Tibial artery (tissue), 4 donors: Measurements from ENCODE around the gene VAV3.
A peak's percentile ranks its signal among the peaks of the same experiment; 100 is the strongest.

Source experiments
- DNase-seq, 2 donors: peaks; one replicate each; pipeline ENCODE4 v3.0.0-alpha.2; 2019
- H3K27ac ChIP-seq, 2 donors: fragments of 200-600 bp; sonication (generic) in 1 of 2; 1 replicate in 1 of 2; 2 replicates in 1 of 2; pipeline ENCODE4 v1.5.1; 2018 to 2019; ENCODE audit warnings: mild to moderate bottlenecking in 1 of 2
- H3K27me3 ChIP-seq, 2 donors: fragments of 200-600 bp; sonication (generic) in 1 of 2; one replicate each; pipeline versions ENCODE4 v1.5.1 to v1.6.0; 2016 to 2019
- H3K36me3 ChIP-seq, 3 donors: fragments of 200-600 bp; sonication (generic) in 2 of 3; one replicate each; pipeline ENCODE4 v1.5.1; 2016 to 2019; ENCODE audit warnings: mild to moderate bottlenecking in 2 of 3
- H3K4me1 ChIP-seq, 4 donors: fragments of 200-600 bp; sonication (generic) in 2 of 4; 1 replicate in 3 of 4; 2 replicates in 1 of 4; pipeline ENCODE4 v1.5.1; 2016 to 2019
- H3K4me3 ChIP-seq, 2 donors: fragments of 200-600 bp; sonication (generic) in 1 of 2; 1 replicate in 1 of 2; 2 replicates in 1 of 2; pipeline ENCODE4 v1.5.1; 2018 to 2019; ENCODE audit warnings: mild to moderate bottlenecking in 2 of 2
- H3K9me3 ChIP-seq, 3 donors: fragments of 200-600 bp; sonication (generic) in 1 of 3; one replicate each; pipeline ENCODE4 v1.5.1; 2016 to 2019
- intact Hi-C: fragments of 100-400 bp; cut with DNase I; formaldehyde crosslinking; loops from one replicate; pipeline ENCODE4 v1.15.0; 2023; ENCODE audit warnings: low total_unique reads
- TF ChIP-seq, protein P1 (sequence below), 2 experiments: fragments of 200-600 bp in 1 of 2; fragments of 450-650 bp in 1 of 2; IDR thresholded peaks; one replicate each; pipeline ENCODE4 v1.5.1; 2017 to 2019; ENCODE audit warnings: antibody characterized with exemption in 2 of 2, mild to moderate bottlenecking in 1 of 2, moderate library complexity in 1 of 2

VAV3 gene

DNA sequence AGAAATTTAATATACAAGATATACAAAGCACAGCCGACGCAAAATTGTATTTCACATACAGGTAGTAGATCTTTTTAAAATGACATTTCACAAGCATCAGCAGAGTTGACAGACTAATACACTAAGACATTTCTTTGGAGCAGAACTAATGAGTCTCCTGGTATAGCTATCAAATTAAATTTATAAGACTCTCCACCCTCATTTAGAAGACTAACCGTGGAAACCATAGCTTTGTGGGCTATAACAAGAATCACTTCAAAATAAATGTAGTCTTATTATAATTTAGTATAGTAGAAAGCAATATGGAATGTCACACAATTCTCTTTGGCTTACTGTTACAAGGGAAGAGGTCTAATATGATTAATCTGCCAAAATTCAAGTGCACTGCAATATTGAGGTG lies 204.9 kb downstream of the VAV3 start:
- intact Hi-C loops, result no loop called here
- Histone ChIP-seq H3K27me3 (no peaks in the 10 kb centered on the region), H3K4me1 (no peaks in the 10 kb centered on the region), H3K4me3 (no peak overlapping the region), H3K27ac (no peak overlapping the region), H3K36me3 (no peaks in the 10 kb centered on the region), H3K9me3 (no peaks in the 10 kb centered on the region)
- DNase-seq, result no peak
- TF ChIP-seq, protein P1, sequence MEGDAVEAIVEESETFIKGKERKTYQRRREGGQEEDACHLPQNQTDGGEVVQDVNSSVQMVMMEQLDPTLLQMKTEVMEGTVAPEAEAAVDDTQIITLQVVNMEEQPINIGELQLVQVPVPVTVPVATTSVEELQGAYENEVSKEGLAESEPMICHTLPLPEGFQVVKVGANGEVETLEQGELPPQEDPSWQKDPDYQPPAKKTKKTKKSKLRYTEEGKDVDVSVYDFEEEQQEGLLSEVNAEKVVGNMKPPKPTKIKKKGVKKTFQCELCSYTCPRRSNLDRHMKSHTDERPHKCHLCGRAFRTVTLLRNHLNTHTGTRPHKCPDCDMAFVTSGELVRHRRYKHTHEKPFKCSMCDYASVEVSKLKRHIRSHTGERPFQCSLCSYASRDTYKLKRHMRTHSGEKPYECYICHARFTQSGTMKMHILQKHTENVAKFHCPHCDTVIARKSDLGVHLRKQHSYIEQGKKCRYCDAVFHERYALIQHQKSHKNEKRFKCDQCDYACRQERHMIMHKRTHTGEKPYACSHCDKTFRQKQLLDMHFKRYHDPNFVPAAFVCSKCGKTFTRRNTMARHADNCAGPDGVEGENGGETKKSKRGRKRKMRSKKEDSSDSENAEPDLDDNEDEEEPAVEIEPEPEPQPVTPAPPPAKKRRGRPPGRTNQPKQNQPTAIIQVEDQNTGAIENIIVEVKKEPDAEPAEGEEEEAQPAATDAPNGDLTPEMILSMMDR (IDR thresholded peaks at IDR 0.05), result no peak

DNA sequence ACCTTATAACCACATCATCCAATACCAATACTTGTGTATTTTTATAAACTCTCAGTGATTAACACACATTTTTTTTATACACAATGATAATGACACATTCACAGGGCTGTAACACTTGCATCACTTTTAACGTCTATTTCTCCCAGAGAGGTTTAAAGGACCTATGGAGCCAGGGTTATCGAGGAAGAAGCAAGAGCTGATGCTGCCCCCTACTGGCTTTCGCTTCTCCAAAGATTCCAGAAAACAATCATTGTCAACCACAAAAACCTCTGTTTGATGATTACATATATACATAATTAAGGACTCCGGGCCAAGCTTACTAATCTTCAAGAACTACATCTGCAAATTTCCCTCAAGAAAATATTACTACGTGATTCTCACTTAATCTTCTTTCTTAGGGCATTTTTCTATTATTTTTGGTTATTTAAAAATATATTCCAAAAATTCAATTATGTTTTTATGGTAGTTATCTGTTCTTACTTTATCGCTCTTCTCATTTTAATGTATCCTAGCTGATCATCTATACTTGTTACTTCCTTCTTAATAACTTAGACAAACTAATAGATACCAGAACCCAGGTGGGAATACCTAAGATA lies 214.5 kb downstream of the VAV3 start:
- intact Hi-C loops, result no loop called here
- TF ChIP-seq, protein P1 (IDR thresholded peaks at IDR 0.05), result peak in 1 of 2 experiments; percentile 18
- DNase-seq, result peak in 1 of 2 donors; percentile 31
- Histone ChIP-seq H3K27ac (no peak overlapping the region), H3K36me3 (no peaks in the 10 kb centered on the region), H3K27me3 (no peaks in the 10 kb centered on the region), H3K9me3 (no peaks in the 10 kb centered on the region), H3K4me1 (no peaks in the 10 kb centered on the region), H3K4me3 (no peak overlapping the region)

DNA sequence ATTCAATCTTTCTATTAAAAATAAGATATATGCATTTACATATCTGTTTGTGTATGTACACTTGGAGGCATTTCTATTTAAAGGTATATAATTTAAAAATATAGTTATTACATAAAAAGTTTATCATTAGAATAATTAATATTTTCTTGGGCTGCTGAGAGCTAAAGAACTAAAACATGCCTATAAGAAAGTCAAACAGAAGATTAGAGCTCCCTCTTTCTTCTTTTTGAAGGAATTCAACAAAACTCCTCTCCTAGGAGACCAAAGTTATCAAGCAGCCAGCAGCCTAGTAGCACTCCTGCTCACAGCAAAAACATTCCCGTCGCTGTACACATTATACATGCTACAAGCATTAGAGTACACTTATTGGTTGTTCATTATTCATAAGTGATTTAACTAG lies 216.4 kb downstream of the VAV3 start:
- no peak for DNase-seq
- intact Hi-C loops, result no loop called here

DNA sequence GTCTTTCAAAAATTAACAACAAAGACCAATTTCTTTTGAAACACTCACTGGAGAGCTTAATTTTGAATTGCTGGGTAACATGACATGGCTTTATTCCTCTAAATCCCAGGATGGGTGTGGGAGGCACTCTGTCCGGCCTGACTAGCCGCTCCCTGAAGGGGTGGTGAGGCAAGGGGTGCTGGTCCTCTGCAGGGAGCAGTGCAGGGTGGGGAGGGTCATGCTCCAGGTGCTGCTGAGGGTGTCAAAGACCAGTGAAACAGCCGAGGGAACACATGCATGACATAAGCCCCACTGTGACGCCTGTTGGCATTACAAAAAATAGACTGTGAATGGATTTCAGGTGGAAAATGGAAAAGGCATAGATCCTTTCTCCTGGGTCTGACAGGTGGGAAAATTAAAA lies 223.7 kb downstream of the VAV3 start:
- H3K27me3 ChIP-seq, result no peaks in the 10 kb centered on the region
- no peaks in the 10 kb centered on the region for H3K9me3 ChIP-seq
- H3K4me1 ChIP-seq, result no peaks in the 10 kb centered on the region
- H3K4me3 ChIP-seq, result no peak overlapping the region
- TF ChIP-seq, protein P1 (IDR thresholded peaks at IDR 0.05), result no peak
- no peak overlapping the region for H3K27ac ChIP-seq
- intact Hi-C loops, result no loop called here
- H3K36me3 ChIP-seq, result no peaks in the 10 kb centered on the region
- no peak for DNase-seq

More for the DNA sequence above, 216.4 kb downstream of the VAV3 start:
- H3K4me1 ChIP-seq, result no peaks in the 10 kb centered on the region
- no peaks in the 10 kb centered on the region for H3K36me3 ChIP-seq
- TF ChIP-seq, protein P1 (IDR thresholded peaks at IDR 0.05), result no peak
- H3K4me3 ChIP-seq, result no peak overlapping the region
- H3K27me3 ChIP-seq, result no peaks in the 10 kb centered on the region
- no peaks in the 10 kb centered on the region for H3K9me3 ChIP-seq
- no peak overlapping the region for H3K27ac ChIP-seq

DNA sequence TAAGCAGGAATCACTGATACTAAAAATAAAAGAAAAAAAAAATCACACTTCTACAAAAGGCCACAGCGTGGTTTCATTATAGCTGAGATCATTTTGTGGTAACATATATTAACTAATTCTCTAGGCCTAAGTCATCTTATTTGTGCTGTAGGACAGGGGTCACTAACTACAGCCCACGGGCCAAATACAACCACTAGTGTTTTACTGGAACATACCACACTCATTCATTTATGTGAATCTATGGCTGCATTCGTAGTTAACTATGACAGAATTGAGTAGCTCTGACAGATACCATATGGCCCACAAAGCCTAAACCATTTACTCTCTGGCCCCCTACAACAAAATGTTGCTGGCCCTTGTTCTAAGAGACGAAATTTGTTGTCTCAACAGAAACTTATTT lies 224.4 kb downstream of the VAV3 start:
- Histone ChIP-seq H3K27ac (no peak overlapping the region), H3K27me3 (no peaks in the 10 kb centered on the region), H3K36me3 (no peaks in the 10 kb centered on the region), H3K9me3 (no peaks in the 10 kb centered on the region), H3K4me1 (no peaks in the 10 kb centered on the region), H3K4me3 (no peak overlapping the region)
- intact Hi-C loops, result no loop called here
- no peak for DNase-seq
- TF ChIP-seq, protein P1 (IDR thresholded peaks at IDR 0.05), result no peak

DNA sequence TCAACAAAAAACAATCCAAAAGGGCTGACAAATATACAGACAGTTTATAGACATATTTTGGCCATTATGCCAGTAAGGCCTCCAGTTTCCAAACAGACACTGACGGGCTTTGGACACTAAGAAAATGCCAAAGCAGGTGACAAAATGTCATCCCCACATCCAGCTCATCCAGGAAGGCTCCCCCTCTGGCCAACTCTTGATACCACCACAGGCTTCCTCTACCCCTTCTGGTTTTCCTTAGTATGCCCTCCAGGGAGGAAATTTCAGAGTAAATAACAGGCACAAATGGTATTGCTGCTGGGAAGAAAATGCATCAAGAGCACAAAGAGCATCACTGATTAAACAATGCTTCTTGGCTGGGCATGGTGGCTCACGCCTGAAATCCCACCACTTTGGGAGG lies 225.3 kb downstream of the VAV3 start:
- Histone ChIP-seq H3K27me3 (no peaks in the 10 kb centered on the region), H3K4me3 (no peak overlapping the region), H3K4me1 (no peaks in the 10 kb centered on the region), H3K27ac (no peak overlapping the region), H3K9me3 (no peaks in the 10 kb centered on the region), H3K36me3 (no peaks in the 10 kb centered on the region)
- no peak for DNase-seq
- intact Hi-C loops, result no loop called here
- TF ChIP-seq, protein P1 (IDR thresholded peaks at IDR 0.05), result no peak
